Right ventricle myocardium superior (tissue), 1 donor: ENCODE measurements around the gene OR2AK2. TPM values are rescaled to one million over a fixed set of nuclear protein-coding genes. Genes with fewer than 3 reads are reported as not detected.
"Not testable (repeated sequence)": the region's sequence is repeated elsewhere in the genome, so short reads cannot be mapped to it uniquely, and the experiment has no call there.

ENCODE experiments used
- ATAC-seq: fragments of 200-7000 bp; cut with Tn5 transposase; one replicate; pipeline ENCODE4 v1.9.1; 2020; ENCODE audit warnings: mild to moderate bottlenecking; ENCODE audit not compliant: poor library complexity
- DNase-seq: peaks from one replicate; pipeline ENCODE4 v3.0.0-alpha.2; 2020
- intact Hi-C: fragments of 100-400 bp; cut with DNase I; formaldehyde crosslinking; loops from one replicate; pipeline ENCODE4 v1.11.2; 2022
- long read RNA-seq: library from polyadenylated mRNA; unstranded; transcript quantifications from one replicate; pipeline ENCODE4 v2.0.0, GENCODE V29; 2021
- total RNA-seq: library from RNA; stranded (reverse); fragmentation: NEBNext Ultra II Directional; extraction: Animal tissue kit (Norgen Biotek cat#: 25700); gene quantifications from one replicate; pipeline ENCODE4 v1.2.1, GENCODE V29; 2021
- donor health status: DM: no; HTN: yes; CAD: no; lungs with severe emphysema.

The OR2AK2 gene, protein sequence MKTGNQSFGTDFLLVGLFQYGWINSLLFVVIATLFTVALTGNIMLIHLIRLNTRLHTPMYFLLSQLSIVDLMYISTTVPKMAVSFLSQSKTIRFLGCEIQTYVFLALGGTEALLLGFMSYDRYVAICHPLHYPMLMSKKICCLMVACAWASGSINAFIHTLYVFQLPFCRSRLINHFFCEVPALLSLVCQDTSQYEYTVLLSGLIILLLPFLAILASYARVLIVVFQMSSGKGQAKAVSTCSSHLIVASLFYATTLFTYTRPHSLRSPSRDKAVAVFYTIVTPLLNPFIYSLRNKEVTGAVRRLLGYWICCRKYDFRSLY
- total RNA-seq, result not detected
- long read RNA-seq, result 0 reads

DNA sequence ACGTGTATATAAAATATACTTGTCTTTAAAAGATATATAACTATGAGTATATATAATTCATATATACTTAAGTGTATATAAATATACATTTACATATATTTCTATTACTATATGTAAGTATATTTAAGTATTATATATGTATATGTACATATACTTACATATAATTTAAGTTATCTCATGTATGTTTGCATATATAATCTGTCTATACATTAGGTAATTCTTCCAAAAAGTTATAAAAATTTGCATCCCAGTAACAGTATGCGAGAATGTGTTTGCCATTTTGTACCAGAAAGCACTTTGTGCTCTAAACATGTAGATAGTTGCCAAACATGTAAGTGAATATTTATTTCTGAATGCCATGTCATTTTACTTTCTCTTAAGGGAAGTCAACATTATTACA is at the start of gene OR2AK2:
OR2AK2 (plus strand) TSS at position 301 of the 400 bp plus-strand sequence. CDS start 144 bp downstream, outside the sequence.
- no peak for DNase-seq
- intact Hi-C loops, result no loop called here
- ATAC-seq, result no peak

DNA sequence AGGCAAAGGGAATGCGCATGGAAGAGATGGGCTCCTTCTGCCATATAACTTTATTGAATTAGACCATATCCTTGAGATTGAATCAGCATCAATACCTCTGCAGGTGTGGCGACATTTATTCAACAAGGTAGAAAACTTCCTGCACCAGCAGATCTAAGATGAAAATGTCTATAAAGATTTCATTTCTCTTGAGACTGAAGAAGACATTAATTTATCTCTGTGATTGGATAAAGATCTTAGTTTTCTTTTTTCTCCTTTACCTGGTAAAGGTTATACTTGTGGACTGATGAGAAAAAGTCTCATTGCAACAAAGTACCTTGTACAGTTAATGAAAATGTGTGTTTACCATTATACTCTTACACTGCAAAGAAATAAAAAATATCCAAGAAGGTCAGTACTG is 45.1 kb upstream of the OR2AK2 start, which contains the start of gene OR2T8:
OR2T8 (plus strand) TSS at position 301 of the 400 bp plus-strand sequence. CDS start 766 bp downstream, outside the sequence.
- no peak for ATAC-seq
- intact Hi-C loops, result no loop called here

DNA sequence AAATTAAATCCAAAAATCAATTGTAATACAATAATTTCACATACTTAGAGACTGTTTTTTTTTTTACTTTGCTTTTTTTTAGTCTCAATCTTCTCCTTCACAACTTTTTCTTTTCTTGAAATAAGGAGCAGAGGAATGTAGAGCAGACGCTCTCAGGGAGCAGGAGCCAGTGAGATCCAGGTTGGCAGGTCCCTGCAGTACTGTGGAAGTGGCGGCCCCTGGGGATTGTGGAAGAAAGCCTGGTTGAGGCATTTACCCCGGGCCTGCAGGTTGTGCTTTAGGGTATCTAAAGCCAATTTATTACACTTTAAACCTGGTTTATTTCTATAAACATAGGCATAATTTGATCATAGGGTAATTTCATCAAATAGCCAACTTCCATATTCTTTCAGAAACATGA is 41.1 kb upstream of the OR2AK2 start:
- DNase-seq (no peak), ATAC-seq (no peak)
- intact Hi-C loops, result no loop called here

More for the DNA sequence above, 45.1 kb upstream of the OR2AK2 start, which contains the start of gene OR2T8:
- DNase-seq, result no peak

DNA sequence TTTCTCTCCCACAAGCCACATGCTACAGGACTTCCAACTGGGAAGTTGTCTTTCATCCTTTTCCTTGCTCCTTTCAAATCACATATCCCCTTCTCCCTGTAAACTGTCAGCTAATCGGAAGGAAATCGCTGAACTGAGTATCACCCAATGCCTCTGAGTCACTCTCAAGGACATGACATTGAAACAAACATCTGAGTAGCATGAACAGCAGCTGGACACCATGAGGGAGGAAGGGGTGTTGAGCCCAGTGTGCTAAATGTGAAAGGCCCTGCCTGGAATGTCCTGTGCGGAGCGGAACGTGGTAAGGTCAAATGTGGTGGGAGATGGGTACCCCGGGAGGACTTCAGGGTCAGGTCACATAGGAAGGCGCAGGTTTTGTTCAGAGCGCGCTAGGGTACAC is 40.2 kb upstream of the OR2AK2 start, which contains the start of gene OR2AJ1:
OR2AJ1 (plus strand) TSS at position 22 of the 400 bp plus-strand sequence. CDS start 8,880 bp downstream, outside the sequence.
- ATAC-seq (no peak), DNase-seq (no peak)
- intact Hi-C loops, result no loop called here

DNA sequence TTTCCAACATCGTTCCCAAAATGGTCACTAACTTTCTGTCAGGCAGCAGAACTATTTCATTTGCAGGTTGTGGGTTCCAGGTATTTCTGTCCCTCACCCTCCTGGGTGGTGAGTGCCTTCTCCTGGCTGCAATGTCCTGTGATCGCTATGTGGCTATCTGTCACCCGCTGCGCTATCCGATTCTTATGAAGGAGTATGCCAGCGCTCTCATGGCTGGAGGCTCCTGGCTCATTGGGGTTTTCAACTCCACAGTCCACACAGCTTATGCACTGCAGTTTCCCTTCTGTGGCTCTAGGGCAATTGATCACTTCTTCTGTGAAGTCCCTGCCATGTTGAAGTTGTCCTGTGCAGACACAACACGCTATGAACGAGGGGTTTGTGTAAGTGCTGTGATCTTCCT is 31.0 kb upstream of the OR2AK2 start:
- no peak for ATAC-seq
- no peak for DNase-seq
- intact Hi-C loops, result no loop called here

DNA sequence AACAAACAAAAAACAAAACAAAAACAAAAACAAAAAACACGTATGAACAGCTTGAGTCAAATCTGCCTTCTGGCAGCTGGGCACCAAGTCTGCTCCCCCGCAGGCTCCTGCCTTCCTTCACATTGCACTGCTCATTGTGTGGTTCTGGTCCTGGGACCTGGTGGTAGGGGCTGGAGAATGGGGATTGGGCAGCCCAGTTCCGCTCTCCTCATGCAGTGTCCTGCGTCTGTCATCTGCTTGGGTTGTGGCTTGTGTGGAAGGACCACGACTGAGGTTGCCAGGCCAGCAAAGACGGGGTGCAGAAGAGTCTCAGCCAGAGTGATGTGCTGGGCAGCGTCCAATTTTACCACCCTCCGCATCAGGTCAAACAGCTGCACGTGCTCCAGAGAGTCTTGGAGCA is 29.3 kb upstream of the OR2AK2 start:
- intact Hi-C loops, result no loop called here
- no peak for DNase-seq
- no peak for ATAC-seq

DNA sequence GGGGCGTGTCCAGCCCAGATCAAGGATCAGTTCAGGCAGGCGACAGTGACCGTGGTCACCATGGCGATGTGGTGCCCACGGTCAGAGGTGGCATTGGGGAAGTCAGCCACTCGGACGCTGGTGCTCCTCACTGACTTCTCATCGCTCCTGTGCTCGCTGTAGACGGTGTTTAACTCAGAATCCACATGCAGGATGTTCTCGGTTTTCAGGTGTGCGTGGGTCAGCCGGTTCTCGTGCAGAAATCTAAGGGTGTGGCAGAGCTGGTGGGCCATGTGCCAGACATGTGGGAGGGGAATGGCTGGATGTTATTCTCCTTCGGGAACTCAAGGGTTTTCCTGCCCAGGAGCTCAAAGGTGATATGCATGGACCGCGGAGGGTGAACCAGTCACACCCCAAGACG is 28.6 kb upstream of the OR2AK2 start:
- intact Hi-C loops, result no loop called here
- DNase-seq, result no peak
- ATAC-seq, result no peak

DNA sequence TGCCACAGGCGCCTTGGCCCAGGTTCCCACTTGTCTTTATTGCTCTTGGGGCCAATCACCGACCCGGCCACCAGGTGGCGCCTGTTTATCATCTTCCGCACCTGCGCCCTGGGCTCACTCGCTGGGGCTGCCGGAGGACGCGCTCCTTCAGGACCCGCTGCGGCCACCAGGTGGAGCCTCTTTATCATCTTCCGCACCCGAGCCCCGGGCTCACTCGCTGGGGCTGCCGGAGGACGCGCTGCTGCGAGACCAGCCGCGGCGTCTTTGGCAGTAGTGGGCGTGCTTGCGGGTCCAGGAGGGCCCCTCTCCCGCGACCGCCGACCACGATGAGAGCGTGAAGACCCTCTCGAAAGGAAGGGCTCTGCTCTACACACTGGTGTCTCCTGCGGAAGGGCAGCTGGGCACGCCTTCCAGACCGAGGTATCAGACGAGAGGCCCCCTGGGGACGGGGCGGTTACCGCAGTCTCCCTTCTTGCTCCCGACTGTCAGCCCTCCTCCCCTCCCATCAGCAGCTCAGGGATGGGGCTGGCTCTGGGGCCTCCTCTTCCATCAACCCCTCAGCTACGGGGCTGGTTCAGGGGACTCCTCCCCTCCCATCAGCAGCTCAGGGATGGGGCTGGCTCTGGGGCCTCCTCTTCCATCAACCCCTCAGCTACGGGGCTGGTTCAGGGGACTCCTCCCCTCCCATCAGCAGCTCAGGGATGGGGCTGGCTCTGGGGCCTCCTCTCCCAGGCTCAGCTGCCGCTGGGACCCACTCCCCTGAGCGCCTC is 27.9 kb upstream of the OR2AK2 start:
- DNase-seq, result peak; percentile 84
- intact Hi-C loops, result not testable (repeated sequence)
- ATAC-seq, result peak; percentile 72

DNA sequence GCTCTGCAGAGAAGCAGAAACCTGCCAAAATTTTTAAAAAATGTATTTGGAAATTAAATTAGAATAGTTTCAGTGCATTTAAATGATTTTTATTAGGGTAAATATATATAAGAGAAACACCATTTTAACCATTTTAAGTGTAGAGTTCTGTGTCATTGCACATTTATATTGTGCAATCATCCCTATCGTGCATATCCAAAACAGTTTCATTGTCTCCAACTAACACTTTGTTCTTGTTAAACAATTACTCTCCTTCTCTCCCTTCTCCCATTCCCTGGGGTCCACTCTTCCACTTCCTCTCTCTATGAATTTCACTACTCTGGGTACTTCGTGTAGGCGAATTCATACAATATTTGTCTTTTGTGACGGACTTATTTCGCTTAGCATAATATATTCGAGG is 22.4 kb upstream of the OR2AK2 start:
- DNase-seq (no peak), ATAC-seq (no peak)
- intact Hi-C loops, result no loop called here

DNA sequence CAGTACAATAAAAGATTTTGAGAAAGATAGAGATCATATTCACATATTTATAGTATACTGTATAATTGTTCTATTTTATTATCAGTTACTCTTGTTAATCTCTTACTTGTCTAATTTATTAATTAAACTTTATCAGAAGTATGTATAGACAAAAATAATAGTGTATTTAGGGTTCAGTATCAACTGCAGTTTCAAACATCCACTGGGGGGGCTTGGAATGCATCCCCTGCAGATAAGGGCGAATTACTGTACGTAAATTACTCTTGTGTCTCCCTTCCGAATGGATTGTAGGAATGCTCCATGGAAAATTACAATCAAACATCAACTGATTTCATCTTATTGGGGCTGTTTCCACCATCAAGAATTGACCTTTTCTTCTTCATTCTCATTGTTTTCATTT is 16.5 kb upstream of the OR2AK2 start, which contains the start of gene OR2L8:
OR2L8 (plus strand) TSS at position 301 of the 400 bp plus-strand sequence; CDS start at position 301, 0 bp downstream.
- ATAC-seq (no peak), DNase-seq (no peak)
- intact Hi-C loops, result no loop called here

DNA sequence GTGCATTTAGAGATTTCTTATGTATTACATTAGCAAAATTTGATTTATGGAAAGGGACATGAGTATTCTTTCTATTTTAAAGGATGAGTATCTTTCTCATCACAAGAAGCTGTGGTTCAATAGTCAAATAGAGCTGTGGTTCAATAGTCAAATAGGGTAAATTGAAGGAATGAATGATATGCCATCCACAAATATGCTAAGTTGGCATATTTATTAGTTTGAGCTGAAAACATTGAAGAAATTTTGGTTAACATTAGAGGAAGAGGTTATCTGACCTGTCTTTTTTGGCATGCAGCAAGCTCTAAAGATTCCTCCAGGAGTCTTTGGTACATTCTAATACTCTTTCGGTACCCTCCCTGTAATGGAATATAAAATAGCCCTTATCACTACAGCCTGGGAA is 11.6 kb upstream of the OR2AK2 start:
- no peak for ATAC-seq
- no peak for DNase-seq
- intact Hi-C loops, result no loop called here

DNA sequence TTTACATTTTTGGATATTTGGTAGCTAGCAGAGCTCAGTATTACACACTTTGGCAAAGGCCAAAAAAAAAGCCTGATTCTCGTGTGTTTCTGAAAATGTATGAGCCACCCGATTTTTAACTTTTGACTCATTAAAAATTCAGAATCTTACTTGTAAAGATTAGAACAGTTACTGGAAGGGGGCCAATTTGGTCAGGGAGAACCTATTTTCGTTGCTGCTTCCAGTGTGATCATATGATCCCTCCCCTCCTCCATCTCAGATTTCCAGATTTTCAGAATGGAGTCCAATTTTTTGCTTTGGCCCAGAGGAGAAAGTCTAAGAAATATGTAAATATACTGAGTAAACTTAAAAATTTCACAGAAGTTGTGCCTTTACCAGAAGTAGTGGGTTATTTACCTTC is 3.2 kb upstream of the OR2AK2 start:
- intact Hi-C loops, result no loop called here
- ATAC-seq (no peak), DNase-seq (no peak)

DNA sequence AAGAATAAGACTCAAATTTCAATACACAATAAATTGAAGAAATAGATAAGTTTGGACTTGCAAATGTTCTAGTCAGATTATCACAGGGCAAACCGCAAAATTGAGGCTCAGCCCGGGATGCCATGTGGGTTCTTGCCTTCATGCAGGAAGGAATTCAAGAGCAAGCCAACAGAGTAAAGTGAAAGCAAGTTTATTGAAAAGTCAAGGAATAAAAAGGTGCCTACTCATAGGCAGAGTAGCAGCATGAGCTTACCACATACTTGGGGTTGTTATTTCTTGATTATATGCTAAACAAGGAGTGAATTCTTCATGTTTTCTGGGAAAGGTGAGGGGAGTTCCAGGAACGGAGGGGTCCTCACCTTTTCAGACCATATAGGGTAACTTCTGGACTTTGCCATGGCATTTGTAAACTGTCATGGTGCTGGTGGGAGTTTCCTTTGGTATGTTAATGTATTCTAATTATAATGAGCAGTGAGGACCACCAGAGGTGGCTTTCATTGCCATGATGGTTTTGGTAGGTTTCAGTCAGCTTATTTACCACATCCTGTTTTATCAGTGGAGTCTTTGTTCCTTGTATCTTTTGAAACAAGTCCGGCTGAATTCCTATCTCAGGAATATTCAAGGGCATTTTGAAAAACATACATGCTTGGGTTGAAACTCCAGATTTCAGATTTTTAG is 2.0 kb upstream of the OR2AK2 start:
- intact Hi-C loops, result no loop called here
- no peak for ATAC-seq
- DNase-seq, result no peak

DNA sequence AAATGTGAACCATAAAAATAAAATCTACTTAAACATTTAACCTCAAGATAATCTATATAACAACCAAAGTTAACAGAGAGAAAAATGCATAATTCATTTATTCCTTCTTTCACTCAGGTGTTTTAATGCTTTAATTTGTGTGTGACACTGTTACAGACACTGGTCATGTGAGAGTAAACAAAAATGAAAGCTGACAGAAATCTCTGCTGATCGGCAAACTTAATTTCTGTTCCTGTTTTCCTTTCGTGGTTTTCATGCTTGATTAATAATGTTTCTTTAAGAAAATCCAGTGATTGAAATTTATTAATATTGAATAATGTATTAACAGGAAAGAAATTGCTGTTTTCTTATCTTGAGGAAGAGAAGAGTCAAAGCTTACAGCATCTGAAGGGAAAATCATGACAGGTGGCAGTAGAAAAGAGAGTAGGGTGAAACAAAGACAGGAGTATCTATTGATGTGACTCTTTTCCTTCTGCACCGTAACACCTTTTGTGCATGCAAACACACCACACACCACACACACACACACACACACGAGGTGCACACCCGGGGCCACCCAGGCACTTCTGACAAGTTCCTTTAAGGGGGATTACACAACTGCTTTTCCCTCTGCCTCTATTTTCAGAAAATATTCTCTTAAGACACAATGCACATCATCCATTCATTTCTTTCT is 1.6 kb downstream of the OR2AK2 start:
- DNase-seq (no peak), ATAC-seq (no peak)
- intact Hi-C loops, result no loop called here

DNA sequence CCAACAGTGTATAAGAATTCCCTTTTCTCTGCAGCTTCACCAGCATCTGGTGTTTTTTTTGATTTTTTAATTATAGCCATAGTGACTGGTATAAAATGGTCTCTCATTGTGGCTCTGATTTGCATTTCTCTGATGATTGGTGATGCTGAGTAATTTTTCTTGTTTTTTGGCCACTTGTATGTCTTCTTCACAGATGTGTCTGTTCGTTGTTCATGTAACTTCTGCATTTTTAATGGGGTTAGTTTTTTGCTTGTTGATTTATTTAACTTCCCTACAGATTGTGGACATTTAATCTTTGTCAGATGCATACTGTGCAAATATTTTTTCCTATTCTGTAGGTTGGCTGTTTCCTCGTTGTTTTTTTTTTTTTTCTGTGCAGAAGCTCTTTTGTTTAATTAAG is 28.0 kb downstream of the OR2AK2 start:
- DNase-seq (no peak), ATAC-seq (no peak)
- intact Hi-C loops, result no loop called here

DNA sequence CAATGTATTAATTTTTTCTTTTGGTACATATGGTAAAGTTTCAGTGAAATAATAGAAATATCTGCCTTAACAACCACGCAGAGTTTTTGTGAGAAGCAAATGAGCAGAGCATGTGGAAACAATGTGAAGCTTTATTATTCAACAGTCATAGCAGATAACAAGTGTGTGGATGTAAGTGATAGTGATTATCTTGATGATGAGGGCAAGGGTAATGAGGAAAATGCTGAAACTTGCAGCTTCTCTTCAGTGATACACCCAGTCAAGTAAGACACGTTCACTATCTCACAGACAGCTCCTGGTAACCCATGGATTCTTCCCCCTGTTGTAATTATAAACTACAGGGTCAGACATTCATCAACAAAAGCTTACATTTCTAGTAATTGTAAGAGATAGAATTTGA is 33.8 kb downstream of the OR2AK2 start:
- ATAC-seq, result no peak
- DNase-seq, result no peak
- intact Hi-C loops, result no loop called here

DNA sequence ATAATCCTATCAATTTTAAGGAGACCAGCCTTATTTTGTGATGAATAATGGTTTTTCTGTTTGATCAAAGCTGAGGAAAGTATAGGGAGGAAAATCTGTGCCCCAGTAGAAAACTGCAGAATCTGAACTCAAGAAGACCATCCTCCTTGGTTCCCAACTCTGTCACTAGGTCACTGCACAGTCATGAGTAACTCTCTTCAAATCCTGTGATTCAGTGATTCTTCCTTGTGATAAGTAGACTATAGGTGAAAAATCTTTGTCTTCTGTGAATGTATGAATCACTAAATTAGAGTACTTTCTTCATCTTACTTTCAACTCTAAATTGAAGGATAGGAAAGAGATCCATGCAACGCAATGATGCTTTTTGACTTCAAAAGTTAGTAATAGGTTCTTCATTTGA is 35.1 kb downstream of the OR2AK2 start:
- intact Hi-C loops, result no loop called here
- ATAC-seq, result no peak
- no peak for DNase-seq

DNA sequence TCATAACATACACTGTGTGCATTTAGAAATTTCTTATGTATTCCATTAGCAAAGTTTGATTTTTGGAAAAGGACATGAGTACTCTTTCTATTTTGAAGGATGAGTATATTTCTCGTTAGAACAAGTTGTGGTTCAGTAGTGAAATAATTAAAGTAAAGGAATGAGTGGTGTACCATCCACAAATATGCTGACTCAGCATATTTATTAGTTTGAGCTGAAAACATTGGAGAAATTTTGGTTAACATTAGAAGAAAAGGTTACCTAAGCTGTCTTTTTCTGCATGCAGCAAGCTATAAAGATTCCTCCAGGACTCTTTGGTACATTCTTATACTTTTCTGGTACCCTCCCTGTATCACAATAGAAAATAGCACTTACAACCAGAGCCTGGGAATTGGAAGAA is 42.7 kb downstream of the OR2AK2 start:
- intact Hi-C loops, result no loop called here
- no peak for DNase-seq
- ATAC-seq, result no peak

DNA sequence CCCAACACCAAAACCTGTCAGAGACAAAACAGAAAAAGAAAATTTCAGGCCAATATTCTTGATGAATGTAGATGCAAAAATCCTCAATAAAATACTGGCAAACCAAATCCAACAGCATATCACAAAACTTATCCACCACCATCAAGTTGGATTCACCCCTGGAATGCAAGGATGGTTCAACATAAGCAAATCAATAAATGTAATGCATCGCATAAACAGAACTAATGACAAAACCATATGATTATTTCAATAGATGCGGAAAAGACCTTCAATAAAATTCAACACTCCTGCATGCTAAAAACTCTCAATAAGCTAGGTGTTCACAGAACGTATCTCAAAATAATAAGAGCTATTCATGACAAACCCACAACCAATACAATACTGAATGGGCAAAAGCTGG is 44.6 kb downstream of the OR2AK2 start:
- intact Hi-C loops, result no loop called here
- ATAC-seq, result no peak
- DNase-seq, result no peak
